H9 (cell line): ENCODE results near the gene RAI1. TPM values are rescaled to one million over a fixed set of nuclear protein-coding genes. Genes with fewer than 3 reads are reported as not detected.

Source experiments
- DNase-seq: peaks from one replicate; pipeline ENCODE4 v3.0.0-alpha.2; 2017
- H2AFZ ChIP-seq: one replicate; pipeline ENCODE4 v1.6.1; 2013; ENCODE audit warnings: mild to moderate bottlenecking, low read length, control low read depth, moderate library complexity
- H2AK5ac ChIP-seq: 2 replicates; pipeline ENCODE4 v1.6.1; 2013; ENCODE audit warnings: low read length, control low read depth, mixed read lengths; ENCODE audit not compliant: insufficient read length
- H2BK120ac ChIP-seq: one replicate; pipeline ENCODE4 v1.6.1; 2013; ENCODE audit warnings: low read depth, mild to moderate bottlenecking, low read length, control low read depth, inconsistent platforms; ENCODE audit not compliant: poor library complexity, severe bottlenecking
- H2BK12ac ChIP-seq: 2 replicates; pipeline ENCODE4 v1.6.1; 2013; ENCODE audit warnings: low read length, control low read depth, mixed read lengths, low read depth; ENCODE audit not compliant: insufficient read length
- H2BK15ac ChIP-seq: 2 replicates; pipeline ENCODE4 v1.6.1; 2013; ENCODE audit warnings: low read depth, low read length, control low read depth
- H2BK20ac ChIP-seq: one replicate; pipeline ENCODE4 v1.6.1; 2013; ENCODE audit warnings: low read depth, mild to moderate bottlenecking, low read length, control low read depth, inconsistent platforms; ENCODE audit not compliant: poor library complexity, severe bottlenecking
- H2BK5ac ChIP-seq: 2 replicates; pipeline ENCODE4 v1.6.1; 2013; ENCODE audit warnings: low read length, control low read depth, mixed read lengths; ENCODE audit not compliant: insufficient read length
- H3K14ac ChIP-seq: 2 replicates; pipeline ENCODE4 v1.6.1; 2013; ENCODE audit warnings: low read length, control low read depth; ENCODE audit not compliant: insufficient read depth
- H3K18ac ChIP-seq: 2 replicates; pipeline ENCODE4 v1.6.1; 2013; ENCODE audit warnings: low read depth, mild to moderate bottlenecking, mixed read lengths, low read length, control low read depth; ENCODE audit not compliant: insufficient read length
- H3K23ac ChIP-seq: 2 replicates; pipeline ENCODE4 v1.6.1; 2013; ENCODE audit warnings: low read length, control low read depth, mixed read lengths, low read depth; ENCODE audit not compliant: insufficient read length
- H3K23me2 ChIP-seq: 2 replicates; pipeline ENCODE4 v1.6.1; 2013; ENCODE audit warnings: low read depth, mild to moderate bottlenecking, mixed read lengths, low read length, control low read depth; ENCODE audit not compliant: insufficient read length, poor library complexity, severe bottlenecking
- H3K27ac ChIP-seq: 2 replicates; pipeline ENCODE4 v1.5.1; 2013; ENCODE audit warnings: low read length, control low read depth, mixed read lengths, low read depth; ENCODE audit not compliant: insufficient read length
- H3K27me3 ChIP-seq: 2 replicates; pipeline ENCODE4 v1.6.1; 2013; ENCODE audit warnings: low read length, control low read depth, inconsistent platforms; ENCODE audit not compliant: insufficient read depth
- H3K4ac ChIP-seq: 2 replicates; pipeline ENCODE4 v1.6.1; 2013; ENCODE audit warnings: low read depth, mild to moderate bottlenecking, control low read depth, inconsistent platforms, low read length, moderate library complexity
- H3K4me1 ChIP-seq: 2 replicates; pipeline ENCODE4 v1.6.1; 2013; ENCODE audit warnings: low read length, control low read depth, inconsistent platforms; ENCODE audit not compliant: insufficient read depth
- H3K4me2 ChIP-seq: 2 replicates; pipeline ENCODE4 v1.6.1; 2013; ENCODE audit warnings: low read length, control low read depth, mixed read lengths; ENCODE audit not compliant: insufficient read length, insufficient read depth
- H3K56ac ChIP-seq: 2 replicates; pipeline ENCODE4 v1.6.1; 2013; ENCODE audit warnings: low read depth, mild to moderate bottlenecking, mixed read lengths, low read length, control low read depth; ENCODE audit not compliant: insufficient read length
- H3K79me1 ChIP-seq: 2 replicates; pipeline ENCODE4 v1.6.1; 2013; ENCODE audit warnings: low read depth, mild to moderate bottlenecking, moderate library complexity, low read length, control low read depth, inconsistent platforms; ENCODE audit not compliant: insufficient read depth, poor library complexity, severe bottlenecking
- H3K79me2 ChIP-seq: 2 replicates; pipeline ENCODE4 v1.6.1; 2013; ENCODE audit warnings: low read length, control low read depth, inconsistent platforms; ENCODE audit not compliant: insufficient read depth
- H3K9ac ChIP-seq: 2 replicates; pipeline ENCODE4 v1.6.1; 2013; ENCODE audit warnings: low read length, control low read depth, mixed read lengths; ENCODE audit not compliant: insufficient read length; ENCODE audit errors: extremely low read depth
- H3K9me3 ChIP-seq: one replicate; pipeline ENCODE4 v1.6.1; 2013; ENCODE audit warnings: low read depth, low read length, inconsistent platforms; ENCODE audit not compliant: control insufficient read depth
- H3T11ph ChIP-seq: one replicate; pipeline ENCODE4 v1.6.1; 2013; ENCODE audit warnings: mild to moderate bottlenecking, low read length, control low read depth, inconsistent platforms
- H4K20me1 ChIP-seq: one replicate; pipeline ENCODE4 v1.6.1; 2013; ENCODE audit not compliant: control insufficient read depth, insufficient read length, insufficient read depth
- H4K5ac ChIP-seq: 2 replicates; pipeline ENCODE4 v1.6.1; 2013; ENCODE audit warnings: low read depth, mild to moderate bottlenecking, mixed read lengths, low read length, control low read depth; ENCODE audit not compliant: insufficient read length
- H4K8ac ChIP-seq: replicated peaks from 2 replicates; pipeline ENCODE4 v1.6.1; 2013; ENCODE audit warnings: low read length, control low read depth, mixed read lengths, low read depth; ENCODE audit not compliant: insufficient read length
- H4K91ac ChIP-seq: 2 replicates; pipeline ENCODE4 v1.6.1; 2013; ENCODE audit warnings: low read depth, mild to moderate bottlenecking, moderate library complexity, mixed read lengths, low read length, control low read depth; ENCODE audit not compliant: insufficient read length
- H3K27ac Mint-ChIP-seq, 3 experiments: 2 replicates in 2 of 3; 3 replicates in 1 of 3; pipeline ENCODE4 v1.8.0; 2020 to 2021; ENCODE audit warnings: mixed read lengths in 3 of 3, mild to moderate bottlenecking in 1 of 3, moderate library complexity in 1 of 3
- H3K27me3 Mint-ChIP-seq: 2 replicates; pipeline ENCODE4 v1.8.0; 2021; ENCODE audit warnings: low read depth, mild to moderate bottlenecking, moderate library complexity, mixed read lengths
- H3K36me3 Mint-ChIP-seq, 3 experiments: 2 replicates in 2 of 3; 3 replicates in 1 of 3; pipeline ENCODE4 v1.8.0; 2020 to 2021; ENCODE audit warnings: low read depth in 3 of 3, mixed read lengths in 3 of 3; ENCODE audit not compliant: insufficient read depth in 1 of 3
- H3K4me1 Mint-ChIP-seq, 2 experiments: 2 replicates each; pipeline ENCODE4 v1.8.0; 2020; ENCODE audit warnings: mixed read lengths in 2 of 2
- H3K4me3 Mint-ChIP-seq, 2 experiments: 2 replicates in 1 of 2; 3 replicates in 1 of 2; pipeline ENCODE4 v1.8.0; 2020 to 2021; ENCODE audit warnings: mild to moderate bottlenecking in 2 of 2, mixed read lengths in 2 of 2, moderate library complexity in 1 of 2
- H3K9me3 Mint-ChIP-seq, 2 experiments: 2 replicates in 1 of 2; 3 replicates in 1 of 2; pipeline ENCODE4 v1.8.0; 2020; ENCODE audit warnings: mild to moderate bottlenecking in 2 of 2, mixed read lengths in 2 of 2, moderate library complexity in 1 of 2
- WGBS: extraction: QIAGEN DNeasy Blood & Tissue Kit; methylation state at CpG from one replicate; pipeline ENCODE4 v1.1.7; 2013; ENCODE audit warnings: missing lambda C conversion rate, low lambda C conversion rate, mixed read lengths; ENCODE audit not compliant: insufficient read length; ENCODE audit errors: extremely low coverage; 5-methylcytosine and 5-hydroxymethylcytosine counted together
- total RNA-seq: library from RNA; stranded (reverse); gene quantifications from 2 replicates; pipeline ENCODE4 v1.2.1, GENCODE V29; 2021
- TF ChIP-seq, protein P1 (sequence below): fragments of 200-600 bp; sonication (generic); conservative IDR thresholded peaks from 3 replicates; pipeline ENCODE4 v1.8.0; 2021; ENCODE audit warnings: antibody characterized with exemption, mild to moderate bottlenecking

The RAI1 gene
- total RNA-seq, 1 experiment from 2014 or later, result 1.5 TPM

DNA sequence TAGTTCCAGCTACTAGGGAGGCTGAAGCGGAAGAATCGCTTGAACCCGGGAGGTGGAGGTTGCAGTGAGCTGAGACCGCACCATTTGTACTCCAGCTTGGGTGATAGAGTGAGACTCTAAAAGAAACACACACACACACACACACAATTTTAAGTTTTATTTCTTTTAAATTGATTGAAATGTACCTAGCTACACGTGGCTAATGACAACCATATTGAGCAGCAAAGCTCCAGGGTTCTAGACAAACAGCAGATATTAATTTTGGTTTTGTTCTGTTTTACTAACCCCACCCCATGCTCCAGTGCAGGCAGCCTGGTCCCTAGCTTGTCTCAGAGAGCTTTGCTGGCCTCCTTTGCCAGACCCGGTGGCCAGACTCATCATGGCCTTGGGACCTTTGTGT lies 16.0 kb upstream of the RAI1 start:
- H3K9ac ChIP-seq, result no peak overlapping the region
- H3K4me2 ChIP-seq, result no peak overlapping the region
- no peak overlapping the region for H2BK20ac ChIP-seq
- no peak overlapping the region for H3K56ac ChIP-seq
- H3K79me1 ChIP-seq, result no peaks in the 10 kb centered on the region
- no peak overlapping the region for H2BK12ac ChIP-seq
- no peak overlapping the region for H3K23ac ChIP-seq
- H3K27ac Mint-ChIP-seq, result no peak overlapping the region
- H3T11ph ChIP-seq, result no peak overlapping the region
- H3K36me3 Mint-ChIP-seq, result no peaks in the 10 kb centered on the region
- H4K8ac ChIP-seq, result no peak overlapping the region
- no peaks in the 10 kb centered on the region for H3K23me2 ChIP-seq
- no peak overlapping the region for H3K27ac ChIP-seq
- H4K91ac ChIP-seq, result no peak overlapping the region
- no peak for DNase-seq
- no peaks in the 10 kb centered on the region for H4K20me1 ChIP-seq
- no peak overlapping the region for H2BK120ac ChIP-seq
- no peak overlapping the region for H2AFZ ChIP-seq
- no peaks in the 10 kb centered on the region; a peak in 1 of 5 replicates for H3K9me3 Mint-ChIP-seq
- H3K4me3 Mint-ChIP-seq, result no peak overlapping the region
- no peak overlapping the region for H2BK15ac ChIP-seq
- no peaks in the 10 kb centered on the region for H3K27me3 ChIP-seq
- no CpG with 5 or more reads among the region's 6 CpGs for WGBS
- no peaks in the 10 kb centered on the region for H3K9me3 ChIP-seq
- no peak overlapping the region for H2AK5ac ChIP-seq
- no peak overlapping the region for H2BK5ac ChIP-seq
- no peak overlapping the region for H3K14ac ChIP-seq
- peaks cover 5 to 20% of the 10 kb centered on the region in 2 experiments for H3K4me1 Mint-ChIP-seq
- H3K4ac ChIP-seq, result no peak overlapping the region
- H3K79me2 ChIP-seq, result no peaks in the 10 kb centered on the region
- no peak overlapping the region for H3K18ac ChIP-seq
- H4K5ac ChIP-seq, result no peak overlapping the region
- TF ChIP-seq, protein P1, sequence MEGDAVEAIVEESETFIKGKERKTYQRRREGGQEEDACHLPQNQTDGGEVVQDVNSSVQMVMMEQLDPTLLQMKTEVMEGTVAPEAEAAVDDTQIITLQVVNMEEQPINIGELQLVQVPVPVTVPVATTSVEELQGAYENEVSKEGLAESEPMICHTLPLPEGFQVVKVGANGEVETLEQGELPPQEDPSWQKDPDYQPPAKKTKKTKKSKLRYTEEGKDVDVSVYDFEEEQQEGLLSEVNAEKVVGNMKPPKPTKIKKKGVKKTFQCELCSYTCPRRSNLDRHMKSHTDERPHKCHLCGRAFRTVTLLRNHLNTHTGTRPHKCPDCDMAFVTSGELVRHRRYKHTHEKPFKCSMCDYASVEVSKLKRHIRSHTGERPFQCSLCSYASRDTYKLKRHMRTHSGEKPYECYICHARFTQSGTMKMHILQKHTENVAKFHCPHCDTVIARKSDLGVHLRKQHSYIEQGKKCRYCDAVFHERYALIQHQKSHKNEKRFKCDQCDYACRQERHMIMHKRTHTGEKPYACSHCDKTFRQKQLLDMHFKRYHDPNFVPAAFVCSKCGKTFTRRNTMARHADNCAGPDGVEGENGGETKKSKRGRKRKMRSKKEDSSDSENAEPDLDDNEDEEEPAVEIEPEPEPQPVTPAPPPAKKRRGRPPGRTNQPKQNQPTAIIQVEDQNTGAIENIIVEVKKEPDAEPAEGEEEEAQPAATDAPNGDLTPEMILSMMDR, result no peak
- H3K27me3 Mint-ChIP-seq, result peaks cover 45% of the 10 kb centered on the region
- no peaks in the 10 kb centered on the region for H3K4me1 ChIP-seq
